Right ventricle myocardium inferior (tissue), 1 donor: ENCODE results near the gene OCLN. TPM values are rescaled to one million over a fixed set of nuclear protein-coding genes. Genes with fewer than 3 reads are reported as not detected.
"Not testable (repeated sequence)": the region's sequence is repeated elsewhere in the genome, so short reads cannot be mapped to it uniquely, and the experiment has no call there.

ENCODE experiments used
- ATAC-seq: fragments of 200-7000 bp; cut with Tn5 transposase; one replicate; pipeline ENCODE4 v1.9.1; 2020; ENCODE audit warnings: mild to moderate bottlenecking, moderate library complexity
- DNase-seq: peaks from one replicate; pipeline ENCODE4 v3.0.0; 2021; ENCODE audit errors: missing footprints
- intact Hi-C: fragments of 100-400 bp; cut with DNase I; formaldehyde crosslinking; loops from one replicate; pipeline ENCODE4 v1.11.0; 2022
- total RNA-seq: library from RNA; stranded (reverse); fragmentation: NEBNext Ultra II Directional; extraction: Animal tissue kit (Norgen Biotek cat#: 25700); gene quantifications from one replicate; pipeline ENCODE4 v1.2.1, GENCODE V29; 2021
- donor health status: DM: no; HTN: yes; CAD: no; lungs with severe emphysema.

Gene OCLN
- total RNA-seq, 1 donor from 2014 or later, result 1.5 TPM

DNA sequence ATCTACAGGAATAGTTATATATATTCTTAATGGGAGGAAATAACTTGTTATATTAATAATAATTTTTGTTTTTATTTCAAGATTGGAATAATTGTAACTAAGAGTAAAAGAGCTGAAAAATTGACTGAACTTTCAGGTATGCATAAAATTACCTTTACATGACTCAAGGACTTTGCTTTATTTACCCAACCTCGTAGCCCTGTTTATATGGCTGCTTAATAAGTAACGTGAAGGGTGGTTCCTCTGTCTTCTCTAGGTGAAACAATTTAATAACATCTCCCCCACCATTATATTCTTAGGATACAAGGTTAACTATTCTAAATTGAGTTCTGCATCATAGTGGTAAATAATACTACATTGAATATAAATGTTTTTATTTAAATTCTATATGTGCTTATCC lies 75.5 kb downstream of the OCLN start:
- intact Hi-C loops, ATAC-seq, DNase-seq: not testable (repeated sequence)

DNA sequence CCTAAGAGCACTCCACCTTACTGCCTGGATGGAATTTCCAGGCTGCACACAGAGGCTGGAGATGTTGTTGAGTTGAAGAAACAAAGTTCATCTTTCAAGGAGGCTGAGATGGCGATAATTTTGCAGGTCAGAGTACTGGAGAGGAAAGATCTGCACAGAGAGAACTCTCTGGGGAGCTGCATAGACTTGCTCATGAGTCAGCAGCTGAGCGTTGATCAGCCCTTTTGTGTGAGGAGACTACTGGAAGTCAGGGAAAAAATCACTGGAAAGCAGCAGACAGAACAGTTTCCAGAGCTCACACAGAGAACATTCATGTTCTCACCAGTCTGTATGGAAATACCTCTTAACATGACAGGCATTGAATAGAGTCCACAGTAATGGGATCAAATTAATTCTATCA lies 90.8 kb downstream of the OCLN start:
- intact Hi-C loops, DNase-seq, ATAC-seq: not testable (repeated sequence)

DNA sequence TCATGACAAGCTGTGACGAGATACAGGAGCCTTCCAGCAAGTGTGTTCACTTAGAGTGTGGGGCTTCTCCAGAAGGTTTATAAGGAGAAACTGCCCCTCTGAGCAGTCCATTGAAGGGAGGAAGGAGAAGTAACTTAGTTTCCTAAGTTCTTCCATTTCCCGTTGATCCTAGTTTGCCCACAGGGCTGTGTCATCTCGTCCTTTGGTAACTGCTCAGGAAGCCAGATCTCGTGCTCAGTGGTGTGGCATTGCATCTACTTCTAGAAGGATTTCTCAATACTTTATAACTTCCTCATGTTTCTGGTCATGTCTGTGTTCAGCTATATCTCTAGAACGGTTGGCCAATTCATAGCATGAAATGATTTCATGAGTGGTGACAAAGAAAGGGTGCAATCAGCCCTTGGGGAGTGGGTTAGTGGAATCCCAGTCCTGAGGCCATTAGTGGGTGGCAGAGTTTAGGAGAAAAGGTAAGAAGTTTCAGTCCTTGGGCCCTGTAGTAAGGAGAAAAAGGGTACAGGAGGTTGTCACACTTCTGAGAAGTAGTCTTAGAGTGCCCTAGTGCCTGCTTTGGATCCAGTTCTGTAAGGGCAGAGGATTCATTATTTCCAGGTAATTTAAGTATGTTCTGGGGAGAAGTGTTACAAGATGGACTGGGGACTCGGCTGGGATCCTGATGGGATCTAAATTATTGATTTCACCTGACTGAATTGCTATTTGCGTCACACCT lies 103.7 kb downstream of the OCLN start:
- DNase-seq, intact Hi-C loops: not testable (repeated sequence)
- ATAC-seq, result peak; percentile 78

DNA sequence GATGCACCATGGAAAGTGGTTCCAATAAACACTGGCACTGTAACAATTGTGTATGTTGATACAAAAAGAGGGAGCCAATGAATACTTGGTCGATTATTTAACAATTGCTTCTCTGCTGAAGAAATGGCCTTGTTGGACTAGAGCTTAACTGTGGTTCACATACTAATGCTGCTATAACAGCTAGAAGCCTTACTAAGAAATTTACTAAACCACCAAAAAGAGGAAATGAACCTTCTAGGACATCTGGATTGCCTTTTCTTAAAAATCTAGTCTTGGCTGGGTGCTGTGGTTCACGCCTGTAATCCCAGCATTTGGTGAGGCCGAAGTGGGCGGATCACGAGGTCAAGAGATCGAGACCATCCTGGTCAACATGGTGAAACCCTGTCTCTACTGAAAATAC lies 109.4 kb downstream of the OCLN start:
- DNase-seq, intact Hi-C loops: not testable (repeated sequence)
- peak; percentile 44 for ATAC-seq

DNA sequence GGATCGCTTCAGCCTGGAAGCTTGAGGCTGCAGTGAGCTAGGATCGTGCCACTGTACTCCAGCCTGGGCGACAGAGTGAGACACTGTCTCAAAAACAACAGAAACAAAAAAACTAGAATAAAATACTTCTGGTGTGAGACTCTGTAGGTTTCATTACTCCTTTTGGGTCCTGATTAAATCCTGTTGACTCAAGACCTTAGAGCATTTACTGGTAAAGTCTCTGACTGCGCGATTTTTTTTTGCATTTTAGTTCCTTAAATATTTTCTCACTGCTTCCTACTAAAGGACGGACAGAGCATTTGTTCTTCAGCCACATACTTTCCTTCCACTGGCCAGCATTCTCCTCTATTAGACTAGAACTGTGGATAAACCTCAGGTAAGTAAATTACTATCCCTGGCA lies 114.2 kb downstream of the OCLN start:
- DNase-seq, intact Hi-C loops: not testable (repeated sequence)
- ATAC-seq, result peak; percentile 45

Other genes starting within 250 kb of the OCLN start
- 3.7 TPM for gene CCDC125, start 160.0 kb upstream of the OCLN start, total RNA-seq
- 47.5 TPM for gene AK6, start 123.3 kb upstream of the OCLN start, total RNA-seq
- gene TAF9, start 123.3 kb upstream of the OCLN start, total RNA-seq, result 31.6 TPM
- 19.5 TPM for gene RAD17, start 123.0 kb upstream of the OCLN start, total RNA-seq
- 1.5 TPM for gene MARVELD2, start 77.7 kb upstream of the OCLN start, total RNA-seq
- 16.5 TPM for gene GTF2H2C, start 67.4 kb downstream of the OCLN start, total RNA-seq